Measurements from ENCODE around the gene IL9.

The IL9 gene

GRCh38 chr5:135885031-135885430 lies 10.6 kb downstream of the IL9 start:
- H3K79me2 ChIP-seq (ENCODE audit: control insufficient read depth, insufficient read depth, low read length): no peaks in the 10 kb centered on the region
- H3K18ac ChIP-seq (ENCODE audit: low read length): no peak overlapping the region
- no peaks in the 10 kb centered on the region for H3K27me3 ChIP-seq (ENCODE audit: insufficient read depth, low read length, poor library complexity)
- H2BK5ac ChIP-seq (ENCODE audit: low read length): no peak overlapping the region
- peaks cover 4% of the 10 kb centered on the region for H3K4me1 ChIP-seq (ENCODE audit: control insufficient read depth, low read depth, low read length)
- no peak overlapping the region for H3K4me3 ChIP-seq (ENCODE audit: low read length)
- no peaks in the 10 kb centered on the region for H3K79me1 ChIP-seq (ENCODE audit: low read length)
- WGBS (ENCODE audit: extremely low coverage, insufficient coverage, low lambda C conversion rate): no CpG with 5 or more reads among the region's 3 CpGs
- H3K23ac ChIP-seq (ENCODE audit: low read length): no peak overlapping the region
- H2AK5ac ChIP-seq (ENCODE audit: low read length): no peak overlapping the region
- H3K27ac ChIP-seq (ENCODE audit: low read depth, low read length): no peak overlapping the region
- H3K4ac ChIP-seq (ENCODE audit: low read depth, low read length): no peak overlapping the region
- DNase-seq: no peak
- no peaks in the 10 kb centered on the region for H3K36me3 ChIP-seq (ENCODE audit: control insufficient read depth, insufficient read depth, low read length)
- H3K56ac ChIP-seq (ENCODE audit: low read length): no peak overlapping the region
- H3K4me2 ChIP-seq (ENCODE audit: low read length): no peak overlapping the region
- no peak overlapping the region for H4K5ac ChIP-seq (ENCODE audit: low read length)
- no peak overlapping the region for H2BK120ac ChIP-seq (ENCODE audit: low read depth, low read length)
- no peak overlapping the region for H3K9ac ChIP-seq (ENCODE audit: low read length)
- no peak overlapping the region for H2BK15ac ChIP-seq (replicated peaks; ENCODE audit: low read depth)
- H4K8ac ChIP-seq (ENCODE audit: low read depth, low read length): no peak overlapping the region

GRCh38 chr5:135883441-135883840 lies 12.2 kb downstream of the IL9 start:
- H3K27ac ChIP-seq (ENCODE audit: low read depth, low read length): no peak overlapping the region
- H3K4ac ChIP-seq (ENCODE audit: low read depth, low read length): no peak overlapping the region
- no peak overlapping the region for H4K5ac ChIP-seq (ENCODE audit: low read length)
- peak; percentile 31 for DNase-seq
- no peaks in the 10 kb centered on the region for H3K27me3 ChIP-seq (ENCODE audit: insufficient read depth, low read length, poor library complexity)
- no peak overlapping the region for H2BK5ac ChIP-seq (ENCODE audit: low read length)
- no CpG with 5 or more reads among the region's 4 CpGs for WGBS (ENCODE audit: extremely low coverage, insufficient coverage, low lambda C conversion rate)
- no peak overlapping the region for H4K8ac ChIP-seq (ENCODE audit: low read depth, low read length)
- H3K4me1 ChIP-seq (ENCODE audit: control insufficient read depth, low read depth, low read length): peaks cover 4% of the 10 kb centered on the region
- H3K36me3 ChIP-seq (ENCODE audit: control insufficient read depth, insufficient read depth, low read length): no peaks in the 10 kb centered on the region
- no peaks in the 10 kb centered on the region for H3K79me2 ChIP-seq (ENCODE audit: control insufficient read depth, insufficient read depth, low read length)
- no peak overlapping the region for H3K18ac ChIP-seq (ENCODE audit: low read length)
- no peak overlapping the region for H3K56ac ChIP-seq (ENCODE audit: low read length)
- no peak overlapping the region for H2BK120ac ChIP-seq (ENCODE audit: low read depth, low read length)
- H3K4me3 ChIP-seq (ENCODE audit: low read length): no peak overlapping the region
- H3K9ac ChIP-seq (ENCODE audit: low read length): no peak overlapping the region
- no peak overlapping the region for H3K23ac ChIP-seq (ENCODE audit: low read length)
- no peak overlapping the region for H2AK5ac ChIP-seq (ENCODE audit: low read length)
- H3K79me1 ChIP-seq (ENCODE audit: low read length): no peaks in the 10 kb centered on the region
- no peak overlapping the region for H2BK15ac ChIP-seq (replicated peaks; ENCODE audit: low read depth)
- H3K4me2 ChIP-seq (ENCODE audit: low read length): no peak overlapping the region

DNA sequence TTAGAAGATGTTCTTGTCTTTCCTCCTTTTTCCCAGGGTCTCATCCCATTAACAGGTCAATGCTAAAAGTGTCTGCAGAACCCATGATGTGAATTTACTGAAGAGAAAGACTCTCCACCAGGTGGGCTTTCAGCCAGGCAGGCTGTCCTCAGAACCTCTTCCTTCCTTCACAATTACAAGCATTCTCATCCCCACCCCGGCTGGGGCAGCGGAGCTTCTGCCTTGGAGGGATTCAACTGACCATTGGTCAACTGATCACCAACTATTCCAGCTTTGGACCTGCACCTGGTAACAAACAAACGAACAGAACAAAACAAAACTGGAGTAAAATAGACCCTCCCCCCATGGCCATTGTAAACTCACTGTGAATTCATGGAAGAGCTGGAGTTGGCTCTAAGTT lies 12.6 kb downstream of the IL9 start:
- no peak overlapping the region for H3K56ac ChIP-seq (ENCODE audit: low read length)
- H4K5ac ChIP-seq (ENCODE audit: low read length): no peak overlapping the region
- no peak overlapping the region for H2AK5ac ChIP-seq (ENCODE audit: low read length)
- no peak overlapping the region for H3K18ac ChIP-seq (ENCODE audit: low read length)
- H3K9ac ChIP-seq (ENCODE audit: low read length): no peak overlapping the region
- no peak overlapping the region for H3K4me3 ChIP-seq (ENCODE audit: low read length)
- H3K4me1 ChIP-seq (ENCODE audit: control insufficient read depth, low read depth, low read length): peaks cover 6% of the 10 kb centered on the region
- no peaks in the 10 kb centered on the region for H3K79me2 ChIP-seq (ENCODE audit: control insufficient read depth, insufficient read depth, low read length)
- H3K23ac ChIP-seq (ENCODE audit: low read length): no peak overlapping the region
- no peaks in the 10 kb centered on the region for H3K27me3 ChIP-seq (ENCODE audit: insufficient read depth, low read length, poor library complexity)
- no CpG with 5 or more reads among the region's 3 CpGs for WGBS (ENCODE audit: extremely low coverage, insufficient coverage, low lambda C conversion rate)
- H3K27ac ChIP-seq (ENCODE audit: low read depth, low read length): no peak overlapping the region
- no peak overlapping the region for H3K4ac ChIP-seq (ENCODE audit: low read depth, low read length)
- no peak overlapping the region for H2BK5ac ChIP-seq (ENCODE audit: low read length)
- no peak overlapping the region for H2BK120ac ChIP-seq (ENCODE audit: low read depth, low read length)
- no peak for DNase-seq
- H4K8ac ChIP-seq (ENCODE audit: low read depth, low read length): no peak overlapping the region
- no peaks in the 10 kb centered on the region for H3K36me3 ChIP-seq (ENCODE audit: control insufficient read depth, insufficient read depth, low read length)
- no peaks in the 10 kb centered on the region for H3K79me1 ChIP-seq (ENCODE audit: low read length)
- H3K4me2 ChIP-seq (ENCODE audit: low read length): no peak overlapping the region
- no peak overlapping the region for H2BK15ac ChIP-seq (replicated peaks; ENCODE audit: low read depth)

DNA sequence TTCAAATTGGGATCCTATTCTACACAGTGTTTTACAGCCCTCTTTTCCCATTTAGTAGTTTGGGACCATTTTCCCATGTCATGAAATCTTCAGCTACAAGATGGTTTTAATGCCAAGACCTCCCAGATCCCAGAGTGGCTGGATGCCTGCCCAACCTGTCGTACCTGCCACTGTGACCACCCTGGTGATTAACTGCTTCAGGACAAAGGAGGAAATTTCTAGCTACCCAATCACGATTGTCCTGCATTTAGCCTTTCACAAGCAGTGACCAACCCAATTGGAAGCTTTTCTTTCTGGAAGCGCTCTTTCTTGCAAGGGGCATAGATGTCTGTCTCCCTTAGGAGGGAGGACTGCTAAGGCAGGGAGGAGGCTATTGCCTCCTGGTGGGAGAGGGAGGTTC lies 13.8 kb downstream of the IL9 start:
- H3K79me2 ChIP-seq (ENCODE audit: control insufficient read depth, insufficient read depth, low read length): no peaks in the 10 kb centered on the region
- H3K27ac ChIP-seq (ENCODE audit: low read depth, low read length): no peak overlapping the region
- DNase-seq: no peak
- H3K27me3 ChIP-seq (ENCODE audit: insufficient read depth, low read length, poor library complexity): no peaks in the 10 kb centered on the region
- H4K5ac ChIP-seq (ENCODE audit: low read length): no peak overlapping the region
- H3K56ac ChIP-seq (ENCODE audit: low read length): no peak overlapping the region
- H2BK5ac ChIP-seq (ENCODE audit: low read length): no peak overlapping the region
- peaks cover 12% of the 10 kb centered on the region for H3K4me1 ChIP-seq (ENCODE audit: control insufficient read depth, low read depth, low read length)
- no peaks in the 10 kb centered on the region for H3K79me1 ChIP-seq (ENCODE audit: low read length)
- no peak overlapping the region for H3K9ac ChIP-seq (ENCODE audit: low read length)
- H3K36me3 ChIP-seq (ENCODE audit: control insufficient read depth, insufficient read depth, low read length): no peaks in the 10 kb centered on the region
- no peak overlapping the region for H2AK5ac ChIP-seq (ENCODE audit: low read length)
- H2BK120ac ChIP-seq (ENCODE audit: low read depth, low read length): no peak overlapping the region
- H4K8ac ChIP-seq (ENCODE audit: low read depth, low read length): no peak overlapping the region
- no peak overlapping the region for H3K4me2 ChIP-seq (ENCODE audit: low read length)
- no peak overlapping the region for H3K18ac ChIP-seq (ENCODE audit: low read length)
- no peak overlapping the region for H3K4me3 ChIP-seq (ENCODE audit: low read length)
- H3K4ac ChIP-seq (ENCODE audit: low read depth, low read length): no peak overlapping the region
- no peak overlapping the region for H2BK15ac ChIP-seq (replicated peaks; ENCODE audit: low read depth)
- WGBS (ENCODE audit: extremely low coverage, insufficient coverage, low lambda C conversion rate): no CpG with 5 or more reads among the region's 3 CpGs
- H3K23ac ChIP-seq (ENCODE audit: low read length): no peak overlapping the region

DNA sequence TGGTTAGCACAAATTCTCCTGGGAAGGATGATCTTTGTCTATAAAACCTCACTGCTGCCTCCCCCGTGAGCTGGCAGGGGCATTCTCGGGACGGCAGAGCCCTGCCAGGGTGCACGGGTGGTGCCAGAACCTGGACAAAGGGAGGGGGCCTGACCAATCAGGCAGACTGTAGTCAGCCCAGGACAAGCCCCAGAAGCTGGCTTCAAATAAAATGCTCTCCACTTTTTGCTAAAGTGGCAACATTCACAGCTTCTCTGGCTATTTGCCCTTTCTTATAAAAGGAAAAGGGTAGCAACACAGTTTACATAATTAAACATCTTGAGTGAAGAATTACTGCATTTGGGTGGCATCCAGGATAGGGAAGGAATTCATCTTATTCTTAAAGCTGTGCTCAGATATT lies 14.4 kb downstream of the IL9 start:
- H3K9ac ChIP-seq (ENCODE audit: low read length): no peak overlapping the region
- DNase-seq: no peak
- no peak overlapping the region for H2AK5ac ChIP-seq (ENCODE audit: low read length)
- no peak overlapping the region for H3K4ac ChIP-seq (ENCODE audit: low read depth, low read length)
- H4K8ac ChIP-seq (ENCODE audit: low read depth, low read length): no peak overlapping the region
- H3K56ac ChIP-seq (ENCODE audit: low read length): no peak overlapping the region
- no peaks in the 10 kb centered on the region for H3K79me2 ChIP-seq (ENCODE audit: control insufficient read depth, insufficient read depth, low read length)
- H3K4me2 ChIP-seq (ENCODE audit: low read length): no peak overlapping the region
- H3K27me3 ChIP-seq (ENCODE audit: insufficient read depth, low read length, poor library complexity): no peaks in the 10 kb centered on the region
- peaks cover 12% of the 10 kb centered on the region for H3K4me1 ChIP-seq (ENCODE audit: control insufficient read depth, low read depth, low read length)
- no peak overlapping the region for H3K18ac ChIP-seq (ENCODE audit: low read length)
- no peak overlapping the region for H3K4me3 ChIP-seq (ENCODE audit: low read length)
- no peak overlapping the region for H3K23ac ChIP-seq (ENCODE audit: low read length)
- no peaks in the 10 kb centered on the region for H3K36me3 ChIP-seq (ENCODE audit: control insufficient read depth, insufficient read depth, low read length)
- H2BK120ac ChIP-seq (ENCODE audit: low read depth, low read length): no peak overlapping the region
- H4K5ac ChIP-seq (ENCODE audit: low read length): no peak overlapping the region
- H3K79me1 ChIP-seq (ENCODE audit: low read length): no peaks in the 10 kb centered on the region
- H2BK5ac ChIP-seq (ENCODE audit: low read length): no peak overlapping the region
- WGBS (ENCODE audit: extremely low coverage, insufficient coverage, low lambda C conversion rate): no CpG with 5 or more reads among the region's 4 CpGs
- no peak overlapping the region for H3K27ac ChIP-seq (ENCODE audit: low read depth, low read length)
- no peak overlapping the region for H2BK15ac ChIP-seq (replicated peaks; ENCODE audit: low read depth)

- H3K4me2 ChIP-seq (ENCODE audit: low read length): no peak overlapping the region
These were observed 14.8 kb downstream of the IL9 start for GRCh38 chr5:135880801-135881200.

More at GRCh38 chr5:135880801-135881200, 14.8 kb downstream of the IL9 start:
- no peak overlapping the region for H3K27ac ChIP-seq (ENCODE audit: low read depth, low read length)
- no peak for DNase-seq
- H2BK15ac ChIP-seq (replicated peaks; ENCODE audit: low read depth): no peak overlapping the region
- no peaks in the 10 kb centered on the region for H3K79me1 ChIP-seq (ENCODE audit: low read length)
- H4K8ac ChIP-seq (ENCODE audit: low read depth, low read length): no peak overlapping the region
- H2BK5ac ChIP-seq (ENCODE audit: low read length): no peak overlapping the region
- H3K18ac ChIP-seq (ENCODE audit: low read length): no peak overlapping the region
- H3K36me3 ChIP-seq (ENCODE audit: control insufficient read depth, insufficient read depth, low read length): no peaks in the 10 kb centered on the region
- H3K4me3 ChIP-seq (ENCODE audit: low read length): no peak overlapping the region
- no peak overlapping the region for H4K5ac ChIP-seq (ENCODE audit: low read length)
- no peak overlapping the region for H3K4ac ChIP-seq (ENCODE audit: low read depth, low read length)
- H3K27me3 ChIP-seq (ENCODE audit: insufficient read depth, low read length, poor library complexity): no peaks in the 10 kb centered on the region
- WGBS (ENCODE audit: extremely low coverage, insufficient coverage, low lambda C conversion rate): no CpG with 5 or more reads among the region's 7 CpGs
- H3K79me2 ChIP-seq (ENCODE audit: control insufficient read depth, insufficient read depth, low read length): no peaks in the 10 kb centered on the region
- H2BK120ac ChIP-seq (ENCODE audit: low read depth, low read length): no peak overlapping the region
- H3K23ac ChIP-seq (ENCODE audit: low read length): no peak overlapping the region
- H3K9ac ChIP-seq (ENCODE audit: low read length): no peak overlapping the region
- H3K56ac ChIP-seq (ENCODE audit: low read length): no peak overlapping the region
- H2AK5ac ChIP-seq (ENCODE audit: low read length): peak overlapping the region; percentile 49
- H3K4me1 ChIP-seq (ENCODE audit: control insufficient read depth, low read depth, low read length): peaks cover 12% of the 10 kb centered on the region
